Measurements from ENCODE around the gene PPIL3.
A peak's percentile ranks its signal among the peaks of the same experiment; 100 is the strongest.

The PPIL3 gene

GRCh38 chr2:200888704-200889625 lies at the start of gene PPIL3, which contains the start of gene NIF3L1:
TSS of gene PPIL3 (minus strand) at chr2:200889077. CDS start at chr2:200887615, 1,462 bp downstream.
TSS of gene NIF3L1 (plus strand) at chr2:200889371. CDS start at chr2:200891944, 2,573 bp downstream.
- DNase-seq (ENCODE audit: low read depth) = peak; percentile 98
- H3K4me3 ChIP-seq (ENCODE audit: control insufficient read depth, low read depth, low read length) = peak within 1 kb of the TSS; percentile 100
- no peak for TF ChIP-seq CTCF (conservative IDR thresholded peaks at IDR 0.05; ENCODE audit: control insufficient read depth, insufficient read depth, low read depth, low read length)

GRCh38 chr2:200930947-200931626 lies 42.2 kb upstream of the PPIL3 start:
- DNase-seq (ENCODE audit: low read depth) = no peak
- no peak for TF ChIP-seq CTCF (conservative IDR thresholded peaks at IDR 0.05; ENCODE audit: control insufficient read depth, insufficient read depth, low read depth, low read length)
- no peak overlapping the region for H3K4me3 ChIP-seq (ENCODE audit: control insufficient read depth, low read depth, low read length)

GRCh38 chr2:200929334-200930249 lies 40.7 kb upstream of the PPIL3 start:
- H3K4me3 ChIP-seq (ENCODE audit: control insufficient read depth, low read depth, low read length) = no peak overlapping the region
- no peak for TF ChIP-seq CTCF (conservative IDR thresholded peaks at IDR 0.05; ENCODE audit: control insufficient read depth, insufficient read depth, low read depth, low read length)
- peak; percentile 10 for DNase-seq (ENCODE audit: low read depth)

GRCh38 chr2:200922439-200922838 lies 33.6 kb upstream of the PPIL3 start:
- no peak for TF ChIP-seq CTCF (conservative IDR thresholded peaks at IDR 0.05; ENCODE audit: control insufficient read depth, insufficient read depth, low read depth, low read length)
- H3K4me3 ChIP-seq (ENCODE audit: control insufficient read depth, low read depth, low read length) = no peak overlapping the region
- DNase-seq (ENCODE audit: low read depth) = no peak

- no peak overlapping the region for H3K4me3 ChIP-seq (ENCODE audit: control insufficient read depth, low read depth, low read length)
- peak; percentile 42 for DNase-seq (ENCODE audit: low read depth)
- TF ChIP-seq CTCF (conservative IDR thresholded peaks at IDR 0.05; ENCODE audit: control insufficient read depth, insufficient read depth, low read depth, low read length) = no peak
Observed at GRCh38 chr2:200913654-200914053, 24.8 kb upstream of the PPIL3 start.

- TF ChIP-seq CTCF (conservative IDR thresholded peaks at IDR 0.05; ENCODE audit: control insufficient read depth, insufficient read depth, low read depth, low read length) = no peak
- DNase-seq (ENCODE audit: low read depth) = no peak
- H3K4me3 ChIP-seq (ENCODE audit: control insufficient read depth, low read depth, low read length) = no peak overlapping the region
Observed at GRCh38 chr2:200909958-200910357, 21.1 kb upstream of the PPIL3 start.
